Vagina (tissue), 2 donors: ENCODE measurements around the gene NONO.
"Not testable (repeated sequence)": the region's sequence is repeated elsewhere in the genome, so short reads cannot be mapped to it uniquely, and the experiment has no call there.

Experiments used
- CTCF ChIP-seq, 3 experiments: fragments of 450-650 bp in 2 of 3; fragments of 200-600 bp in 1 of 3; sonication (generic) in 1 of 3; IDR thresholded peaks; one replicate each; pipeline ENCODE4 v1.5.1; 2017 to 2019; ENCODE audit warnings: antibody characterized with exemption in 3 of 3, mild to moderate bottlenecking in 2 of 3, moderate library complexity in 2 of 3
- POLR2AphosphoS5 ChIP-seq, 2 donors: sonication (generic); formaldehyde crosslinking; IDR thresholded peaks; one replicate each; pipeline ENCODE4 v1.9.0; 2017; ENCODE audit warnings: antibody characterized with exemption in 2 of 2, mild to moderate bottlenecking in 2 of 2, low read depth in 1 of 2; ENCODE audit not compliant: insufficient read depth in 1 of 2

- TF ChIP-seq CTCF (IDR thresholded peaks at IDR 0.05); POLR2AphosphoS5 (IDR thresholded peaks at IDR 0.05; ENCODE audit: insufficient read depth in 1 of 2, low read depth in 1 of 2): not testable (repeated sequence)
Observed at GRCh38 chrX:71268624-71269023, 14.8 kb upstream of the NONO start.
